Lower leg skin (tissue), 3 donors: Measurements from ENCODE around the gene BMAL1.

Experiments used
- POLR2A ChIP-seq, 2 donors: fragments of 450-650 bp; IDR thresholded peaks; one replicate each; pipeline ENCODE4 v1.6.1; 2016 to 2017; ENCODE audit warnings: antibody characterized with exemption in 2 of 2, mild to moderate bottlenecking in 1 of 2, moderate library complexity in 1 of 2
- TF ChIP-seq, protein P1 (sequence below), 3 donors: fragments of 450-650 bp; IDR thresholded peaks; one replicate each; pipeline ENCODE4 v1.5.1; 2016; ENCODE audit warnings: antibody characterized with exemption in 3 of 3, mild to moderate bottlenecking in 3 of 3, moderate library complexity in 2 of 3

DNA sequence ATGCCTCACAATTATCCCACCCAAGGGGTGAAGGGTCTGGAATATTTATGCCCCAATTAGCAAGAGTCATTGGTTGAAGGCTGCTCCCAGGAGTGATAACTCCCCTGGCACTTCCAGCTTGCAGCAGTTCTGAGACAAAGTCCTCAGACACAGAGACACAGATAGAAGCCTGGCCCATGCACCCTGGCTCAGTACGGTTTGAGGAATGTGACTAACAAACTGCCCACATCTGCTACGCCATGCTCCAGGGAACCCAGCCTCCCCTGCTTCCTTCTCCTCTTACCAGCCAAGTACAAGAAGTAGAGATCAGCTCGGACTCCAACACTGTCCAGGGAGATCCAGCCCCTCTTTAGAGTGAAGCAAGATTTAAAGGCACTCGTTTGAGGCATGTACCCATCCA is 48.5 kb upstream of the BMAL1 start:
- TF ChIP-seq, protein P1, sequence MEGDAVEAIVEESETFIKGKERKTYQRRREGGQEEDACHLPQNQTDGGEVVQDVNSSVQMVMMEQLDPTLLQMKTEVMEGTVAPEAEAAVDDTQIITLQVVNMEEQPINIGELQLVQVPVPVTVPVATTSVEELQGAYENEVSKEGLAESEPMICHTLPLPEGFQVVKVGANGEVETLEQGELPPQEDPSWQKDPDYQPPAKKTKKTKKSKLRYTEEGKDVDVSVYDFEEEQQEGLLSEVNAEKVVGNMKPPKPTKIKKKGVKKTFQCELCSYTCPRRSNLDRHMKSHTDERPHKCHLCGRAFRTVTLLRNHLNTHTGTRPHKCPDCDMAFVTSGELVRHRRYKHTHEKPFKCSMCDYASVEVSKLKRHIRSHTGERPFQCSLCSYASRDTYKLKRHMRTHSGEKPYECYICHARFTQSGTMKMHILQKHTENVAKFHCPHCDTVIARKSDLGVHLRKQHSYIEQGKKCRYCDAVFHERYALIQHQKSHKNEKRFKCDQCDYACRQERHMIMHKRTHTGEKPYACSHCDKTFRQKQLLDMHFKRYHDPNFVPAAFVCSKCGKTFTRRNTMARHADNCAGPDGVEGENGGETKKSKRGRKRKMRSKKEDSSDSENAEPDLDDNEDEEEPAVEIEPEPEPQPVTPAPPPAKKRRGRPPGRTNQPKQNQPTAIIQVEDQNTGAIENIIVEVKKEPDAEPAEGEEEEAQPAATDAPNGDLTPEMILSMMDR (IDR thresholded peaks at IDR 0.05): no peak
- TF ChIP-seq POLR2A (IDR thresholded peaks at IDR 0.05): no peak
